Stimulated activated CD8-positive, alpha-beta memory T cell treated with anti-CD3 and anti-CD28 coated beads, Interleukin-15, amount 100 ng/mL, for 48 hours (primary cell): ENCODE data around the gene LSAMP.

Experiments used
- DNase-seq, 2 donors: peaks; one replicate each; pipeline ENCODE4 v3.0.0-alpha.2; 2020; ENCODE audit warnings: low read depth in 2 of 2

Gene LSAMP

DNA sequence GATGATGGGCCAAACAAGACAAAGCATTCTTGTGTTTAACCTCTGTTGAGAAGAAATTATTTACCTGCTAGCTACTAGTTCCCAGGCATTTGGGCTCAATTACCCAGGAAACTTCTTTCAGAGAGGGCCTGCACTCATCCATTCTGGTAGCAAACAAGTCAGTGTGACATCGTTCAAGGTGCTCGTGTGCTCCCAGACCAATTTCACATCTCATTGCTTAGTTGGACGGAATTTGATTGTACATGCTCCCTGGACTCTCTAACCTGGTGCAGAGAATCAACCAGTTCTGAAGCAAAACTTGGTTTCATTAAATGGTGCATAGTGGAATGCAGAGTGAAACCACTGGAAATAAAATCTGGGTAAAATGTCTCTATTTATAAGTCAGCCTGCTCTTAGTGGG lies 392.7 kb downstream of the LSAMP start:
- DNase-seq, result no peak

DNA sequence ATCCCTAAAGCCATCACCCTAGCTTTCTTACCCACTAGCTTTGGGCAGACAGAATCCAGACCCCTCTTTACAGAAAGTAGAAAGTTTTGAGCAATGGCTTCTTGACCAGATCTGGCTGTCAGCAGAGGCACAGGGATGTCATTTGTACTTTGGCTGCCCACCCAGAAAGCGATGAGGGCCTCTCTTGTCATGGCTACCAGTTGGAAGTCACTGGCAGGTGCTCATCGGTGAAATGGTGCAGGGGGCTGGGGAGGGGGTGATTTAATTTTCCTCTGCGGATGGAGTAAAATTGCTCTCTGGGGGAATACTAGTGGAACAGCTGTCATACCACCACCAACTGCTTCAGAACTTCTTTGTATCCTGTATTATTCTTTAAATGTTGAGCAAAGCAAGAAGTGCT lies 393.7 kb downstream of the LSAMP start:
- DNase-seq, result no peak

DNA sequence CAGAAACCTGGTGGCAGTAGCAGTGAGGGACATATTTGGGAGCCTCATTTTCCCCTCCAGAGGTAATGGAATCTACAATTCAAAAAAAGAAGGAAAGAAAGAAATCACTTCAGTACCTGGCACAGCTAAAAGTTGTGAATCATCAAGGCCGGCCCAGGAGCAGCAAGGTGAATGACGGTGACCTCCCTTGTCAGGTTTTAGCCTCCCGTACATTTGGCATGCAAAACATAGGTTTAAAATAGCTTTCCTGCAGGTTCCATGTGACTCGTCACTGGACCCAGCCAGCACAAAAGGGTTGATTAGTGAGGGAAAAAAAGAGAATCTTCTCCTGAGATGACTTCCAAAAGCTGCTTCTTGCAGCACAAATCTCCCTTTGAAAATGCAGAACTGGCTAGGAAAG lies 394.2 kb downstream of the LSAMP start:
- DNase-seq, result no peak

DNA sequence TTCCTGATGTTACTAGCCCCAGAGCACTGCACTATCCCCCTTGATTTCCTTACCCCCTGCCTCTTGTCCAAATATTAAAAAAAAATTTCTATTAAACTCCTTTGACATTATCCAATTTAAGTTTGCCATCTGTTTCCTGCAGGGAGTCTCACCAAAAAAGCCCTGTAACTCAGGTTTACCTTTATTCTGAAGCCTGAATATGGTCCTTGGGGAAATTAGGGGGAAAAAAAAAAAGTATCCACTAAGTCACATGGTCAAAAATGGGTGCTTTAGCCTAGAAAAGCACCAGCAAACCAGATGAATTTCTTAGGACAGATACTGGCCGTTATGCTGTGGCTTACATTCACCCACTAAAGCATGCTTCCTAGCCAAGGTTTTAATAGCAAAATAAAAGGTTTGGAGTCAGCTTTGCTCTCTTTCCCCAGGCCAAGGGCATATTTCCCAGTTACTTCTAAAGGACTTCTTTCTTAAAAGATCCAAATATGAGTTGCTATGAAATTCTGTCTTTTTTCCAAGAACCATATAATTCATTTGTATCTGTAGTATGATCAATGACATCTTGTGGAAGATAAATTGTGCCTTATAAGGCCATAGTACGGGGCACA lies 394.9 kb downstream of the LSAMP start:
- no peak for DNase-seq

DNA sequence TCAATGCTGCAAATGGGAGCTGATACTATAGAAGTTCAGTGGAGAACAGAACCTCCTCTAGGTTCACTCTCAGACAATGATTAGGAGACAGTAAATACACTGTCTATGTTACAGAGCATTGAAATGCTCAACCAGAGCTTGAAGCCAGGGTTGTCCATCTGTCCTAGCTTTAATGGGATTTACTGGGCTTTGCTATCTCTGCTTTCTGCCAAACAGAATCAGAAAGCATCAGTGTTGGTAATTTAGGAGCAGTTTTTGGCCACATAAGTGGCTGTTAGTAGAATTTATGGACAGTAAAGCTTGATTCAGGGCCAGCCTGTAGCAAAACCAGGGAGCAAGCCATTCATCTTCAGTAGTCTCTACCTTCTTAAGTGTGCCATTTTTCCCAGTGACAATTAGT lies 396.3 kb downstream of the LSAMP start:
- no peak for DNase-seq

DNA sequence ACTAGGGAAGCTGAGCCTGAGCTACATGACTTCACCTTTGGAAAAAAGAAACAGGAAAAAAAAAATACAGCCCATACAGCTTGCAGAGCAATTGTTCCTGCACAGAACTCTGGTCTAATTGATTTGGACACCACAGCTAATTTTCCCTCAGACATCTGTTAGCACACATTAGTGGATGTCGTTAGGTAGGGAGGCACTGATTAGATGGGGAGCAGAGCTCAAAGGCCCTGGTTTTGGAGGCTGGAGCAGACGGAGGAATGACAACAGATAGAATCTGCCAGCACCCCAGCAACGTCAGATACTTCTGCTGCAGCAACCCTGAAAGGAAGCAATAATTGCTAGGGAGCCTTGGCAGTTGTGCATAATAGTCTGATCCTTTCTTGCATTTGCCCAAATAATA lies 398.9 kb downstream of the LSAMP start:
- no peak for DNase-seq

DNA sequence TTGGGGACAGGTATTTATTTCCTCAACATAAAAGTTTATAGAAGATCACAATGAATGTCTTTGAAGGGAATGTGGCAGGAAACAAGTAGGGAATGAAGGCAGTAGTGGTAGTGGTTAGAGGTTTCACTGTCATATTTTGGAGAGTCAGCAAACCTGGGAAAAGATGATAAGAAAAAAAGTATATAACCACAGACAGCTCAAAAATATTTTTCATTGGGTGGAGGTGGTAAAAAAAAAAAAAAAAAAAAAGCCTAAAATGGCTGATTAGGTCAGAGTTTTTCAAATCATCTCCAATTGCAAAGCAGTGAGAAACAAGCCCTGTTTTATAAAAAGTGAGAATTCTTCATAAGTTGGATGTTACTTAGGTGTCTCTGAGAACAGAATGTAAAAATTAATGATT lies 400.0 kb downstream of the LSAMP start:
- DNase-seq, result no peak

DNA sequence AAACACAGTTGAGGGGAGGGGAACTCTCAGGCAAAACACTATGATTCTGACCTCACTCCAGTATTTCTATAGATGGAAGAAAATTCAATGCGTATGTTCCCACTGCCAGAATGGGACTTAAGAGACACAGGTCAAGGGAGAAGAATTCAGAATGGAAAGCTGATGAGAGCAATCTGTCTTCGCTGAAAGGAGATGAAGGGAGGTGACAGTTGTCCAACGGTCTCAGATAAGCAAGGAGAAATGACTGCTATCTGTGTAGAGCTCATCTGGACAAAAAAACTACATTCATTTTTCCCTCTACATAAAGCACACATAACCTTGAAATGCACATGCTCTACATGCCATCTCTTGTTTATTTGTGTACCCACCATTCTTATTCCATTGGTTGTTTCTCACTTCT lies 405.1 kb downstream of the LSAMP start:
- DNase-seq, result no peak

DNA sequence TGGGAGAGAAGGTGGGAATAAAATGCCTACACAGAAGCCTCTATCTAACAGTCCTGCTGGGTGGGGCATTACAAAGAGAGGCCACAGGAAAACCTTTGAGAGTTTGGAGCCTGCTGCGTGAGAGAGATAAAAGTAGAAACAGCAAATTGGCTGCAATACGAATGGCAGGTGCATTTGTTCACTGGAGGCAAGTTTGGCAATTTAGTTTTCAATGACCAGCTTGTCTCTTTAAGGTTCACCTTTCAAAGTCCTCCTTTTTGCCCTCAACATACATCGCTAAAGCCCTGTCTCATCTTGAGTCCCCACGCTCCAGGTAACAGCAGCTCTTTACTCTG lies 405.7 kb downstream of the LSAMP start:
- no peak for DNase-seq

DNA sequence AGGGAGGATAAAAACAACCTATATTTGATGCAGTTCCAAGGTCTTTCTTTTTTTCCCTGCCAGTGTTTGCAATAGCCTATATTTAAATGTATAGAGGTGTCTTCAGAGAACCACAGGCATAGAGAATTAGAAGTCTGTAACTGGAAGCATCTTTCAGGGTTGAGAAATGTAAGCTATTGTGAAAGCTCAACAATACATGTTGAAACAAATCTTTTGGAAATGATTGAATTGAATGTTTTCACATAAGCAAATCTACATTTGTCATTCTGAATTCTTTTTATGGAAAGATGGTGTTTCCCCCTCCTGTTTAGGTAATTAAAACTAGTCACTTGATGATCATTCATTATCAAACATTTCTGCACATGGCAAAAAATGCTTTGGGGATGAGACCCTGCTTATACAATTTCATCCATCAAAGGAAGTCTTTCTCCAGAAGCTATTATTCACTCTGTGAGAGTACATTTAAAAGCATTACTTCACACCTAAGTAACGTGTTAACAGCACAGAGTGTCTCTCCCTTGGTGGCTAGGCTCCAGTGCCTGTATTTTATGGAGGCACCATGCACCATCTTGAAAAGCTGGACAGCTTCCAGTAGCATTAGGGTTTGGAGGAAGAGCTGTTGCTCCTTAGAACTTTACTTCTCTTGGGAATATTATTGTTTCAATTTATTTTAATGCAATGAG lies 406.2 kb downstream of the LSAMP start:
- DNase-seq, result no peak

DNA sequence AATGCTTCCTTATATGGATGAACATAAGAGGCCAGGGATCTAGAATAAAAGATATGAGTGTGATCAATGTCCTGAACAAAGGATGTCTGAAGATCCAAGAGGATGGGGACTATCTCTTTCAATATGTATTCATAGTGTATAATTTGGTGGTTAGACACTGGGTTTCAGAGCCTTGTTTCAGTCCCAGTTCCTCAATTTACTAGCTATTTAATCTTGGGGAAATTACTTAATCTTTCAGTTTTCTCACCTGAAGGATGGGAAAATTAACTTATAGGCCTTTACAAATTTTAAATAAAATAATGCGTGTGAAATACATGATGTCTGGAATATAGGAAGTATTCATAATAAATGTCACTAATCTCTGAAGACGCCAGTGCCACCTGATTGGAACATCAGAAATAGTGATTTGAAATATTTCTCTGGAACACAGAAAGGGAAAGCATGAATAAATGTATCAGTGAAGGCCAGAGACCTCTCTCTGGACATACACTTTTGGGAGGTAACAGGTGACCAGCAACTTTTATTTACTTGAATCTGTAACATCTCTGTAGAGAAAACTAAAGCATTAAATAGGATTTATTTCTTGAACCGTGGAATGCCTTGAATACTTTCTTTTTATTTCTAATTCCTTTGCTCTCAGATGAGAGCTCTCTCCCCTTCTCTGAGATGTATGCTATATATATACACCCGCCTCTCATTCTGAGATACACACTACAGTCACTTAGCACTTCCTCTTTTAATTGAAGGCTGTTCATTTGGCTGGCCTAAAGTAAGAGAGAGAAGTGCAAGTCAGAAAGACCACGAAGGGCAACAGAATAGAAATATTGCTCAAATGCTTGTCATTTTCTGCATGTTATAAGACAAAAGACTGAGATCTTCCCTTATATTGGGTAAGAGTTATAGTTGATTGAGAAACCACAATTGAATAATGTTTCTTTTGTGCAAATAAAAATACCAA lies 407.1 kb downstream of the LSAMP start:
- DNase-seq, result no peak

DNA sequence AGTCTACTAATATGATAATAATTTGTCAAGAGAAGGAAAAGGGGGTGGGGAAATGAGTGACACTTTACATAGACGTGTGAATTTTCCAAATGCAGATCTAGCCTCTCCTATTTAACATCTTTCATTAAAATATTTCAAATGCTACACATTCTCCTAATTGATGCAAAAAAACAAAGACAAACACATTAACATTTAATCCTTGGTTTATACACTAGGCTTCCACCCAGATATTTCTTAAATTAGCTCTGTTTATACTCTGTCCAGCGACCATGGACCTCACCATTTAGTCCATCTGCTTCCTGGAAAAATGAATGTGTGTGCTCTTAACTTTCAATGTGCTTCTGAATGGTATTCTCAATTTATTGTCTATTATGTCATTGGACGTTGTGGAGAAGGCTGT lies 409.9 kb downstream of the LSAMP start:
- no peak for DNase-seq

DNA sequence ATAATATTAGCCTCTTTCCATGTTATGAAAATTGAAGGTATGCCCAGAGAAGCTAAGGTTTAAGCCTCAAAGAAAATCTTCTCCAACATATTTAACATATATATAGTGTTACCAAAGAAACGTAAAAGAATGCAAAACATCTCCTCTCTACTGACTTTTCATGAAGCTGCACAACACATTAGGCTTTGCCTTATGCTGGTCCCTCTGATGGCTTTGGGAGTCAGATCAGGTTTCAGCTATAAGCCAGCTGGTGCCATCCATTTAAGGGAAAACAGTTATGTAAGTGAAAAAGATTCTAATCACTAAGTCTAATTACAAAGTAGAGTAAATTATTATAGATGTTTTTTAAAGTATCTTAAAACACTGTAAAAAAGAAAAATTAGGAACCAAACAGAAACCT lies 410.5 kb downstream of the LSAMP start:
- no peak for DNase-seq

DNA sequence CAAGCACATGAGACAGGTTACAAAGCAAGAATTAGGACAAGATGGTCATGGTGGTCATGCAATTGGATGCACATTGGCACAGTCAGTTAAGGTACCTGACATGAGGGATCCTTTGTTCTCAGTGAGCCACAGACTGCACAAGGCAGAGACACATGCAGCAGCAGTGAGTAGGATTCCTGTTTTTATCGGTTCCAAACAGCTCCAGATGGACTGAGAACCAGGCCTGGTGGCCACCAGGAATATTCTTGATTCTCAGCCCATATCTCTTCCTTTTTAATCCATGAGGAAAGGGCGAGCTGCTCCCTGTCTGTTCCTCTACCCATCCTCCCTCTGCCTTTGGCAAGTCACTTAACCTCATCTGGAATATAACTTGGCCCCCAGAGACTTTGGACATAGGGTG lies 411.2 kb downstream of the LSAMP start:
- no peak for DNase-seq

DNA sequence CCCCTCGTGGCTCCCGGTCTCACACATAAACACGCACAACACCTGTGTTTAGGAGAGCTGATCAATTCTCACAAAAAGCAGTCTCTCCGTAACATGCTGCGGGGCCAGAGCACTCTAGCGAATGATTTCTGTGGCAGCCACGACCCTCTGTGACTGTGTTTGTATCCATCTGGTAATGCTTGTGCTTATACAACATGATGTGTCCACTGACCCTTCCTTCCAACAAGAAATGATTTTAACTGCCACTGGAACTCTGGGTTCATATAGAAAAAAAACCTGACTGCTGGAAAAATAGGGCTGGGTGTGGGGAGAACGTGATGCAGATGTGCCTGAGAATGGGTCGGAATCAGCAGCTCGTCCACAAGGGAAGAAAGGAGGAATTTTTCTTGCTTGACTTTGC lies 411.8 kb downstream of the LSAMP start:
- DNase-seq, result no peak

DNA sequence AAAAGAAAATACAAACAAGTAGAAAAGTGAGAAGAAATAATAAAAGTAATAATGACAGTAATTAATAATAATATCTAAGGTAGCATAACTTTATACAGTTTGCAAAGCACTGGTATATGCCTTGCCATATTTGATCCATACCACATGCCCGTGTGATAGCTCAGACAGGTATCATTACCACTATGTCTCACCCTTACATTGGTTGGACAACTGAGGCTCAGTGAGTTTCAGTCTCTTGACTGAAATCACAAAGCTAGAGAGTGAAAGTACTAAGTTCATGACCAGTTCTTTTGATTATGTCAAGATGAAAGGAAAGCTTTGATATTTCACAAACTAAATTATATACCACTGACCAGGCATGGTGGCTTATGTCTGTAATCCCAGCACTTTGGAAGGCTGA lies 413.1 kb downstream of the LSAMP start:
- no peak for DNase-seq

DNA sequence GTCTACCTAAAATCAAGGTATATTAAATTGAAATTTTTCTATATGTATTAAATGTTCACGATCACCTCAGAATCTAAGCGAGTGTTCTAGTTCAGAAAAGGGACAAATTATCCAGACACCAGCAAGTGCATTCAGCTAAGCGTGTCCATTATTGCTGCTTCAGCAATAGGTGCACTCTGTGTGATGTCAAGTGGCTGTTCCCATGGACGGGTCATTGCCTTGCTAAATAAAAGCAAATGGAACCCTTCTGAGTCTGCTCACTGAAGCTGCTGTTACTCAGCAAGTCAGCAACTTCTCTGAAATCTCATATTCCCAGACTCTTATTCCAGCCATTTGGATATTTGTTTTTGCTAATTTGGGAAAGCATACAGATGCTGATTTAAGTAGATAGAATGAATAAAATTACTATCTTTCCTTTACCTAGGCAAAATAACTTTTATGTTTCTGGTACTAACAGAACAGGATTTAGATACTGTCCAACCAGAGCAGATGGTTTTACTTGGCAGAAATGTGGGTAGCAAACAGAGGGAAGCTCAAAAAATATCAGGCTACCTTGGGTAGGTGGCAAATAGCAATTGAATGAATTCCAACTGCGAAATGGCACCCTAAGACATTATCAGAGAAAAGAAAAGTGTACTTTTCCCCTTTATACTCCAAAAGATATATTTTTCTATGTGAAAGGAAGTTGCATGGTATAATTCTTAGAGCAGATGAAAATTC lies 415.0 kb downstream of the LSAMP start:
- DNase-seq, result no peak

DNA sequence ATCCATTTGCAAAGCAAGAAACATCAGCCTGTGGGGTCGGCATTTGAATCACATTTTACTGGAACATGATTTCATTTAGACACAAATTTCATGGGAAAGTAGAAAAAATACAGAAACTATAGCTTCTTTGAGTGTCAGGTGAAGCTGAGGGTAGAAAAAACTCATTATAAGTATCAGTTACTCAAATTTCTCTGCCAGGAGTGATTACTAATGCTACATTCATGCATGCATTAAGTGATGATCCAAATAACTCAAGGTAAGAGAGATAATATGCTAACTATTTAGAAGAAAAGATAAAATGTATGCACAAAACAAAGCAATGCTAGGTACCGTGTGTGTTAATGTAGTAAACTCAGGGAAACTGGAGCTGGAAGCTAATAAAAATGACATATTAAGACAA lies 416.0 kb downstream of the LSAMP start:
- DNase-seq, result no peak

DNA sequence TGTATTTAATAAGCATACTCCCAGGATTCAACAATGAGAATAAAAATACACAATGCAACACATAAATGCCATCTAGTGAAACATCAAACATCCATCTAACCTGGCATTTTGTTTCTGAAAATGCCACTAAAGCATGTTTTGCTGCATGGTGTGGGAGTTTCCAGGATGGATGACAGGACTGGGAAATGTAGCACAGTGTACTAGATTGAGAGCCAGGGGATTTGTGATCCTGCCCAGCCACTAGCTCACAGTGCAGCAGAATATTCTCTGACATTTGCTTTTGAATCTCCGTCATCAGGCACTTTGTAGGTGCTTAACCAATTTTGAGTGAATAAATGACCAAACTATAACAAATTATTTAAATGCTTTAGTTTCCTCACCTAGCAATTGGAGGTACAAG lies 417.1 kb downstream of the LSAMP start:
- no peak for DNase-seq

DNA sequence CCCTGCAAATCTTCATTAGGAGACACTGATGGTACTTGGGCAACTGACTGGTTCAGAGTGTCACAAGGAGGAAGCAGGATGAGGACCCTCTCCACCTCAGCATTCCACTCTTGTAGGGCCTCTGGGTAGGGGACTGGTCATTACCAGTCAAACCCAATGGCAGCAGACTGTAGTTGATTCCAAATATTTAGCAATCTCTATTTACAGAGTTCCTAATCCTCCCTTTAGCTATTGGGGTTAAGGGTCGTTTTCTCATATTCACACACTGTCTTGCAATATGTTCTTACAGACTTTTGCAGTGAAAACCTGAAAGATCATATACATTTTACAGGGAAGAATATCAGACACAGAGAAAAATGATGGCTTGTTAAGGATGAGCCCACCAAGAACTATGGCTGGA lies 424.3 kb downstream of the LSAMP start:
- no peak for DNase-seq

DNA sequence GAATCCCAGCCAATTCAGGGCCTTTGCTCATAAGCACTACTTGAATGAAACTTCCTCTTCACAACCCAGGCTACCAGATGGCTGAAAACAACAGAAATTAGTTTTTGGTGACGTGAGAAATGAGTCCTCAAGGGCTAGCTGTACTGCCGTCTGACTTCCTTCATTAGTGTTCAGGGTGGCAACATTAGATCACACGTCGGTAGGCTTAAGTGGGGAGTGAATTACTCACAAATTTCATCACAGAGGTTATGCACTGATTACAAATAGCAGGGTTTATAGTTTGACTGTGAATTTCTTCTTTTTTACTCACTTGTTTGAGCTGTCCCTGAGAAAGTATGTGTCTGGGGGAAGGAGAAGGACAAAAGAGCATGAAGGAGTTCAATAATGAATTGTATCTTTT lies 424.8 kb downstream of the LSAMP start:
- DNase-seq, result no peak

DNA sequence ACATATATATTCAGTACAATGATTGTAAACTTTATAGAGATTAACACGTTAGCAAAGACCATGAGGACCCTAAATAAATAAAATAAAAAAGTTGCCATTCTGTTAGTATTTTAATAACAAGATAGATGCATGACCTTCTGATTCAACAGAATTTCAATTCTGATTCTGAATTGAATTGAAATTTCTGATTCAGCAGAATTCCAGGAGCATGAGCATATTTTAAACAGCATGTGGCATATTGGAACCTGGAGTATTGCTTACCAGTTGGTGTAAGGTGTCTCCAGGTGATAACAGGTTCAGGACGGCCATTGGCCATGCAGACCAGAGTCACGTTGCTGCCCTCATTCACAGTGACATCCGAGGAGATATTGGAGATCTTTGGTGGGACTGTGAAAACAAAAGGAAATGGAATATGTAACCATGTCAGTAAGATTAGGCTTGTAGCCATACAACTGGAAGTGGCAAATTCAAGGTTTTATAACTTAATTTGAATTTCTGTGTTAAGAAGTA lies 426.0 kb downstream of the LSAMP start:
- no peak for DNase-seq
